ENCODE results near the gene TNFAIP8L2. TPM values are rescaled to one million over a fixed set of nuclear protein-coding genes. Genes with fewer than 3 reads are reported as not detected.
"Not testable (repeated sequence)": the region's sequence is repeated elsewhere in the genome, so short reads cannot be mapped to it uniquely, and the experiment has no call there.

Gene TNFAIP8L2
- total RNA-seq, 1 experiment from 2014 or later, result not detected

DNA sequence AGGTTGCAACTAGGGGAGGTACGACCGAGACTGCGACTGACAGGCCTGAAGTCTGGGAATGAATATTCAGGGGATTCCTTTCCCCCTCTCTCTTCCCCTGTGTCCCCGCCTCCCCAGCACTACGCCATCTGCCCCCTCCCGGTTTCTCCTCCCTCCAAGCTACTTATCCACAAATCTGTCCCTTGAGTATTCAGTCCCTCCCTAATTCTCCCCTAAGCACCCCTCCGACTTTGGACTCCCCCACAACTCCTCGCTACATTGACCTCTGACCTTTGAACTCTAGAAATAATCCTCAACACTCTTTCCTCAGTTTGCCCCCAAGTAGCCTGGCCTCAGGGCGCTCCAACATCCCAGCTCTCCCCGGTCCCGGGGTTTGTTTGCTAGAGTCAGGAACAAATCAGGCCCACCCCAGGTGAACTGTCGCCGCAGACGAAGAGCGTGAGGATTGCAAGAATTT lies 8.9 kb downstream of the TNFAIP8L2 start:
- DNase-seq, result peak; percentile 48 to 61
- peak overlapping the region; percentile 76 for H3K4me3 ChIP-seq
- H3K9me3 ChIP-seq (replicated peaks), result no peaks in the 10 kb centered on the region
- H3K27ac ChIP-seq, result peak overlapping the region; percentile 42
- no peaks in the 10 kb centered on the region for H3K27me3 ChIP-seq
- H3K4me1 ChIP-seq, result no peaks in the 10 kb centered on the region
- H3K36me3 ChIP-seq, result peaks cover 16% of the 10 kb centered on the region; the same call in 1 of the 2 replicates

DNA sequence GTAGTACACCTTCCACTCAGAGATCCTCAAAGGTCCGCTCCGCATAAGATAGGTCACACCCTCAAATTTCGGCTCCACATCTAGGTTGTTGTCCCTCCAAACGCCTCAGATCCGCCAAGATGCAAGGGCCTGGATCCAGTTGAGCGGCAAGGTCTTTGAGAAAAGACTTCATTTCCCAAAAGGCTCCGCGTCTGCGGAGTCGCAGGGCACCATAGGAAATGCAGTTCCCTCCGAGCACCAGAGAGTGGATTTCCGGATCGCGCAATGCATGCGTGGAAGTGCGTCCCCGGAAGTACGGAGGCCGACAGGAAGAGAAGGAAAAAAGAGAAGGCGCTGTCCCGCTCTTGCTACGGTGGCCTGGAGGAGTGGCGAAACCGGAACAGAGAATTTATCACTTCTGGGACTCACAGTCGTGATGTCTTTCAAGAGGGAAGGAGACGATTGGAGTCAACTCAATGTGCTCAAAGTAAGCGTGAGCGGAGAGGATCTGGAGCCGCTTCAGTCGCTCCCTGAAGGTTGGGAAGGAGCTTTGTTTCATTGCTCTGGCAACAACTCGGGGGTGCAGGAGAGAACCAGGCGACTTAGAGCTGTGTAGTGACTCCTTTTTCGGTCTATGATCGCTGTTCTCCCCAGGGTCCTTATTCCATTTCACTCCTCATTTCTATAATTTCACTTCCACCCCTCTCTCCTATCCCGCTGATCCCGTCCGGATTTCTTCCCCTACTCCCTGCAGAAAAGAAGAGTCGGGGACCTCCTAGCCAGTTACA lies 9.5 kb downstream of the TNFAIP8L2 start, which contains the start of the genes LYSMD1 and SCNM1:
LYSMD1 (minus strand) TSS at position 165 of the 767 bp plus-strand sequence. CDS start 644 bp downstream, outside the sequence.
SCNM1 (plus strand) TSS at position 407 of the 767 bp plus-strand sequence; CDS start at position 416, 9 bp downstream.
- H3K36me3 ChIP-seq, result peaks cover 16% of the 10 kb centered on the region; the same call in 1 of the 2 replicates
- no peaks in the 10 kb centered on the region for H3K27me3 ChIP-seq
- H3K4me3 ChIP-seq, result peak within 1 kb of the TSS; percentile 76

GRCh38 chr1:151166505-151166956 lies 10.1 kb downstream of the TNFAIP8L2 start:
- peak overlapping the region; percentile 42 for H3K27ac ChIP-seq
- H3K36me3 ChIP-seq, result peaks cover 16% of the 10 kb centered on the region; the same call in 1 of the 2 replicates
- H3K9me3 ChIP-seq (replicated peaks), result no peaks in the 10 kb centered on the region
- H3K27me3 ChIP-seq, result no peaks in the 10 kb centered on the region
- DNase-seq, result peak; percentile 32 to 43
- peak overlapping the region; percentile 76 for H3K4me3 ChIP-seq
- no peaks in the 10 kb centered on the region for H3K4me1 ChIP-seq

More for the DNA sequence above, 9.5 kb downstream of the TNFAIP8L2 start, which contains the start of the genes LYSMD1 and SCNM1:
- H3K4me1 ChIP-seq, result no peaks in the 10 kb centered on the region
- peak; percentile 96 to 97 for DNase-seq
- H3K27ac ChIP-seq, result peak within 1 kb of the TSS; percentile 42
- no peaks in the 10 kb centered on the region for H3K9me3 ChIP-seq (replicated peaks)

GRCh38 chr1:151167116-151167515 lies 10.7 kb downstream of the TNFAIP8L2 start:
- Histone ChIP-seq H3K36me3 (peaks cover 16% of the 10 kb centered on the region; the same call in 1 of the 2 replicates), H3K4me3 (peak overlapping the region; percentile 76), H3K9me3 (replicated peaks) (no peaks in the 10 kb centered on the region), H3K27me3 (no peaks in the 10 kb centered on the region), H3K27ac (no peak overlapping the region), H3K4me1 (no peaks in the 10 kb centered on the region)
- no peak for DNase-seq

- no peak for DNase-seq
- no peaks in the 10 kb centered on the region for H3K27me3 ChIP-seq
These were observed 14.7 kb downstream of the TNFAIP8L2 start for GRCh38 chr1:151171190-151171589.

DNA sequence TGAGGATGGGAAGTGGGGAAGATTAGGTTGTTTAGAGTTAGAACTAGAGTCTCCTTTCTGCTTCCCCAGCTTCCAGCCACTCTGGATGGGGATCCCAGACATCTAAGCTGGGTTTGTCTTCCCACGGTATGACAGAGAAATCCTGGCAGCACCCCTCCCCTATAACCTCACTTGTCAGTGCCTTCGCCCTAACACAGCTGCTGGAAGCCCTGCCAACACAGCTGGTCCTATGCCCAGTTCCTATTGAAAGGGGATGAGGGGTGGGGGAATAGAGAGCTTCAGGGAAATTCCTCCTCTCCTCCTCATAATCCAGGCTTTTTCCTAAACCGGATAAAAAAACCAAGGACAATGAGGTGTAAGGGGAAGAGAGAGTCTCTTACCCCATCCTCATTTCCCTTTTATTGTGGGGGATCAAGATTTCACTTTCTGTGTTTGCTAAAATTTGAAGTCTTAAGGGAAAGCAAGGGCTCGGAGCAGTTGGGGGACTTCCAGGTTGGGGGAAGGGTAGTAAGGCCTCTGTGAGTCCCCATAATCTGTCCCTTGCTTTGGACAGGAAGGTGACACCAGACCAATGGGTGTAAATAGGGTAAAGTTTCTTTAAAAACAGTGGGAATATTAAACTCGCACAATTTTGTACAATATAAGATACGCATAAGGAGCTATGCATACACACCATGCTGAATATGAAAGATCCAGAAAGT lies 18.7 kb downstream of the TNFAIP8L2 start:
- no peak for DNase-seq
- H3K9me3 ChIP-seq (replicated peaks), result no peaks in the 10 kb centered on the region
- H3K36me3 ChIP-seq, result peaks cover 6% of the 10 kb centered on the region
- no peak overlapping the region for H3K4me3 ChIP-seq
- H3K27me3 ChIP-seq, result no peaks in the 10 kb centered on the region
- no peak overlapping the region for H3K27ac ChIP-seq
- no peaks in the 10 kb centered on the region for H3K4me1 ChIP-seq

More at GRCh38 chr1:151171190-151171589, 14.7 kb downstream of the TNFAIP8L2 start:
- peaks cover 16% of the 10 kb centered on the region for H3K36me3 ChIP-seq
- no peaks in the 10 kb centered on the region for H3K9me3 ChIP-seq (replicated peaks)
- no peaks in the 10 kb centered on the region for H3K4me1 ChIP-seq
- H3K4me3 ChIP-seq, result no peak overlapping the region
- no peak overlapping the region for H3K27ac ChIP-seq

DNA sequence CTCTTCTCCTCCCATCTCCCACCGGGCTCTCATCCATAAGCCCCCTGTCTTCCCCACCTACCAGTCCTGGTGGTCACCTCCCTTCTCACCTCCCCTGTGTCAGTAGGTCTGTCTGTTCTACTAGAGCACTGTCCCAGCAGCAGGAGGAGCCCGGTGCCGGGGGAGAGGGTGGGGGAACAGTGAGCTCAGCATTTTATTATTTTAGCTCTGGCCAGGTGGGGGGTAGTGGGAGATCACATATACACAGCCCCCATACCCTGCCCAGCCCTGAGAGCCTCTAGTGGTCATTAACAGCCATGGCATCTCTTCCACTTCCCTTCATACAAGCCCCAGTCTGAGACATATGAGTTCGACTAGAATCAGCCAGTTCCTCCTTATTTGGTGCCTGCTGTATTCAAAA lies 19.4 kb downstream of the TNFAIP8L2 start, which contains the start of gene TMOD4:
TMOD4 (minus strand) TSS at position 119 of the 400 bp plus-strand sequence. CDS start 1,106 bp downstream, outside the sequence.
- no peak for DNase-seq
- Histone ChIP-seq H3K36me3 (peaks cover 10% of the 10 kb centered on the region), H3K27ac (no peak within 1 kb of the TSS), H3K27me3 (no peaks in the 10 kb centered on the region), H3K4me1 (no peaks in the 10 kb centered on the region), H3K9me3 (replicated peaks) (no peaks in the 10 kb centered on the region), H3K4me3 (no peak within 1 kb of the TSS)

DNA sequence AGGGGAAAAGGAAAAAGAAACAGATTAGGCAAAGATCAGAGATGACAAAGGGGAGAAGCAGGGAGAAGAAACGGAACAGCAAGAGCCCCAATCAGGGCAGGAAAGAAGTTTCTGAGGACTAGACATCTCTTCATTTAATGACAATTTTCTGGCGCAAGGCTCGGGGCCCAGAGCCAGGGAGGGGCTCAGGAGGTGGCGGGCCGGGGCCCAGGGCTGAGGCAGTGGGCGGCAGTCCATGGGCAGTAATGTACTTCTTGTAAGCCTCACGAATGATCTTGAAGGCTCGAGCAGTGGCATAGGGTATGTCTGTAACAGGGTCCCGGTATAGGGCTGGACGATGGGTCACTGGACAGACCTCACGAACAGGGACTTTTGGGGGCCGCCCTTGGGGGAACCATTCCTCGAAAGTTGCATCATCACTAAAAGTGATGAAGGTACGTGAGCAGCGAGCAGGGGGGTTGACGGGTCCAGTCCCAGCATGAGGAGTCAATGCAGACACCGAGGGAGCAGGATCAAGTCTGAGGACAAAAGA lies 20.1 kb downstream of the TNFAIP8L2 start:
- Histone ChIP-seq H3K27ac (no peak overlapping the region), H3K27me3 (no peaks in the 10 kb centered on the region), H3K4me3 (no peak overlapping the region), H3K9me3 (replicated peaks) (no peaks in the 10 kb centered on the region), H3K4me1 (no peaks in the 10 kb centered on the region), H3K36me3 (peaks cover 15% of the 10 kb centered on the region)
- no peak for DNase-seq

DNA sequence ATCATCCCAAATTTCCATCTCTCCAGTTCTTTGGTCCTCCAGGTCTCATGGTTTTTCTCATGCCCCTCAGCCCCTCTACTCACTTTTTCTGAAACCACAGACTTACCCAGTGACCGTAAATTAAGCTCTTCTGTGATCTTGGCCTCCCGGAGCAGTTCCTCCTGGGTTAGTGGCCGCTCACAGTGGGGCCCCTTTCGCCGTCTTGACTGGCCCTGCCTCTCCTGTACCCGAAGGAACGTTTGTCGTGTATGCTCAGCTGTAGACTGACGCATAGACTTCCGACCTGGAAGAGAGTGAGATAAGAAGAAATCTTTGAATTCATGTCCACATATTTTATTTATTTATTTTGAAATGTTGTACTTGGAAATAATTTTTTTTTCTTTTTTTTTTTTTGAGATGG lies 27.8 kb downstream of the TNFAIP8L2 start:
- H3K4me3 ChIP-seq, result no peak overlapping the region
- peaks cover 41% of the 10 kb centered on the region for H3K36me3 ChIP-seq
- H3K9me3 ChIP-seq (replicated peaks), result no peaks in the 10 kb centered on the region
- no peak overlapping the region for H3K27ac ChIP-seq
- H3K4me1 ChIP-seq, result no peaks in the 10 kb centered on the region
- DNase-seq, result no peak
- no peaks in the 10 kb centered on the region for H3K27me3 ChIP-seq

- no peaks in the 10 kb centered on the region for H3K4me1 ChIP-seq
- no peaks in the 10 kb centered on the region for H3K27me3 ChIP-seq
- no peak overlapping the region for H3K4me3 ChIP-seq
- no peak overlapping the region for H3K27ac ChIP-seq
- DNase-seq, result no peak
- H3K36me3 ChIP-seq, result peaks cover 23% of the 10 kb centered on the region
- no peaks in the 10 kb centered on the region for H3K9me3 ChIP-seq (replicated peaks)
These were observed 30.8 kb downstream of the TNFAIP8L2 start for GRCh38 chr1:151187205-151187604.

GRCh38 chr1:151188667-151189066 lies 32.2 kb downstream of the TNFAIP8L2 start:
- not testable (repeated sequence) for H3K9me3 ChIP-seq (replicated peaks); H3K27ac ChIP-seq; H3K27me3 ChIP-seq; H3K4me1 ChIP-seq; DNase-seq
- peaks cover 15% of the 10 kb centered on the region; the same call in 1 of the 2 replicates for H3K36me3 ChIP-seq
- peak overlapping the region; percentile 79 for H3K4me3 ChIP-seq

GRCh38 chr1:151189637-151190445 lies 33.4 kb downstream of the TNFAIP8L2 start, which contains the start of gene VPS72:
Gene VPS72 (minus strand): TSS chr1:151190197. CDS start chr1:151190121, 76 bp downstream.
- H3K27ac ChIP-seq, result peak within 1 kb of the TSS; percentile 48
- H3K4me1 ChIP-seq, result no peaks in the 10 kb centered on the region
- H3K9me3 ChIP-seq (replicated peaks), result no peaks in the 10 kb centered on the region
- H3K4me3 ChIP-seq, result peak within 1 kb of the TSS; percentile 79
- H3K36me3 ChIP-seq, result peaks cover 8% of the 10 kb centered on the region; the same call in 1 of the 2 replicates
- peak; percentile 86 to 91 for DNase-seq
- H3K27me3 ChIP-seq, result no peaks in the 10 kb centered on the region

GRCh38 chr1:151192047-151192446 lies 35.6 kb downstream of the TNFAIP8L2 start:
- Histone ChIP-seq H3K9me3 (replicated peaks) (no peaks in the 10 kb centered on the region), H3K27me3 (no peaks in the 10 kb centered on the region)
- no peak for DNase-seq

More at GRCh38 chr1:151192047-151192446, 35.6 kb downstream of the TNFAIP8L2 start:
- Histone ChIP-seq H3K27ac (no peak overlapping the region), H3K4me1 (peaks cover 2% of the 10 kb centered on the region; the same call in 1 of the 2 replicates), H3K36me3 (no peaks in the 10 kb centered on the region), H3K4me3 (no peak overlapping the region)
